GM23338 (cell line): ENCODE results near the gene ARHGAP28.

ENCODE experiments used
- CREB1 ChIP-seq: fragments of 250-450 bp; sonication (Bioruptor Pico); IDR thresholded peaks from 2 replicates; pipeline ENCODE4 v1.5.0; 2020; ENCODE audit warnings: low read depth, mild to moderate bottlenecking, moderate library complexity
- CTCF ChIP-seq, 2 experiments: fragments of 200-600 bp in 1 of 2; sonication (generic) in 1 of 2; conservative IDR thresholded peaks; 2 replicates each; pipeline versions ENCODE4 v1.5.1 to v1.6.1; 2016 to 2017; ENCODE audit warnings: antibody characterized with exemption in 2 of 2, low read depth in 2 of 2, mild to moderate bottlenecking in 2 of 2, moderate library complexity in 1 of 2
- ETS1 ChIP-seq: IDR thresholded peaks from 2 replicates; pipeline ENCODE4 v1.6.1; 2016; ENCODE audit warnings: antibody characterized with exemption
- EZH2 ChIP-seq: fragments of 200-600 bp; sonication (generic); IDR thresholded peaks from one replicate; pipeline ENCODE4 v1.8.0; 2017; ENCODE audit warnings: antibody characterized with exemption, mild to moderate bottlenecking, low read depth; ENCODE audit not compliant: unreplicated experiment
- EZH2phosphoT487 ChIP-seq: fragments of 200-600 bp; sonication (generic); IDR thresholded peaks from one replicate; pipeline ENCODE4 v1.8.1; 2018; ENCODE audit warnings: antibody characterized with exemption; ENCODE audit not compliant: unreplicated experiment
- JUNB ChIP-seq: IDR thresholded peaks from one replicate; pipeline ENCODE4 v1.6.1; 2016; ENCODE audit warnings: antibody characterized with exemption; ENCODE audit not compliant: unreplicated experiment
- NANOG ChIP-seq: IDR thresholded peaks from 2 replicates; pipeline ENCODE4 v1.6.1; 2016; ENCODE audit warnings: antibody characterized with exemption, borderline replicate concordance
- POLR2AphosphoS5 ChIP-seq: IDR thresholded peaks from 2 replicates; pipeline ENCODE4 v1.6.1; 2016; ENCODE audit warnings: antibody characterized with exemption, low read depth
- REST ChIP-seq: IDR thresholded peaks from one replicate; pipeline ENCODE4 v1.6.1; 2018; ENCODE audit warnings: antibody characterized with exemption; ENCODE audit not compliant: unreplicated experiment
- ZNF114 ChIP-seq: fragments of 250-450 bp; sonication (Bioruptor Pico); IDR thresholded peaks from 2 replicates; pipeline ENCODE4 v1.5.0; 2020; ENCODE audit warnings: mild to moderate bottlenecking, moderate library complexity
- ZNF462 ChIP-seq: fragments of 250-450 bp; sonication (Bioruptor Pico); IDR thresholded peaks from 2 replicates; pipeline ENCODE4 v1.5.0; 2020; ENCODE audit warnings: mild to moderate bottlenecking, moderate library complexity

- TF ChIP-seq CTCF (conservative IDR thresholded peaks at IDR 0.05; ENCODE audit: low read depth in 2 of 2) (no peak), CREB1 (CRISPR knock-in tag) (no peak), EZH2 (no peak), REST (no peak), EZH2phosphoT487 (no peak), ETS1 (no peak), JUNB (no peak), POLR2AphosphoS5 (no peak), NANOG (no peak), ZNF462 (CRISPR knock-in tag) (no peak), ZNF114 (CRISPR knock-in tag) (no peak)
Observed at GRCh38 chr18:6891788-6892187, 162.3 kb downstream of the ARHGAP28 start.
